Hippocampal formation (tissue), 2 donors: ENCODE results near the gene NOSTRIN.
"Not testable (repeated sequence)": the region's sequence is repeated elsewhere in the genome, so short reads cannot be mapped to it uniquely, and the experiment has no call there.

Experiments used
- DNase-seq, 2 donors: peaks; one replicate each; lab custom pipeline; 2025; lab: John Stamatoyannopoulos, UW

Gene NOSTRIN

DNA sequence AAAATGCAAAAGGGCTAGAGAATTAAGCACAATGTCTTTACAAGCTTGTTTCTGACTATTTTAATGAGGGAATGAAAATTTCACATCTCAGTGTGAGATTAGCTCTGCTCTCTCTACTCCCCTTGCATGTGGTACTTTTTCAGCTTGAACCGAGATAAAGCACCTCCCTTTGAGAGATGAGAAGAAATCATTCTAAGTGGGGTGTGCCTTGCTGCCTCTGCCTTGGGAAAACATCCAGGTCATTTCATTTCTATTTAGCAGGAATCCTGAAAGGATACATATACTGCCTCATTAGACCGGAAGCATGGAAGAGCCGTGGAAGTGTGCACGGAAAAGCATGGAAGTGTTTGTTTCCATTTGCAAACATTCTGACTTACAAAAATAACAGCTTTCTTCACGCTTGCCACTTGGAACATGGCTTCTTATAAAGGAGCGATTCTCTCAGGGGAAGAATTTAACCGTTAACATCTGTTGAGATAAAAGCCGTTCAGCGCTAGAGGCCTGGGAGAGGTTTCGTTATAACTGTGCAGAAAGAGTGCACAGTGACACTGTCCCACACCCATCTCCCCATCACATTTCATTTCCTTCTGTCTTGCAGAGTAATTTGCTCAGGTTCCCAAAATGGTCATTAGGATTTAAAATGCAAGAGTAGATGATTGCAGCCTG lies 16.7 kb downstream of the NOSTRIN start:
- no peak for DNase-seq

DNA sequence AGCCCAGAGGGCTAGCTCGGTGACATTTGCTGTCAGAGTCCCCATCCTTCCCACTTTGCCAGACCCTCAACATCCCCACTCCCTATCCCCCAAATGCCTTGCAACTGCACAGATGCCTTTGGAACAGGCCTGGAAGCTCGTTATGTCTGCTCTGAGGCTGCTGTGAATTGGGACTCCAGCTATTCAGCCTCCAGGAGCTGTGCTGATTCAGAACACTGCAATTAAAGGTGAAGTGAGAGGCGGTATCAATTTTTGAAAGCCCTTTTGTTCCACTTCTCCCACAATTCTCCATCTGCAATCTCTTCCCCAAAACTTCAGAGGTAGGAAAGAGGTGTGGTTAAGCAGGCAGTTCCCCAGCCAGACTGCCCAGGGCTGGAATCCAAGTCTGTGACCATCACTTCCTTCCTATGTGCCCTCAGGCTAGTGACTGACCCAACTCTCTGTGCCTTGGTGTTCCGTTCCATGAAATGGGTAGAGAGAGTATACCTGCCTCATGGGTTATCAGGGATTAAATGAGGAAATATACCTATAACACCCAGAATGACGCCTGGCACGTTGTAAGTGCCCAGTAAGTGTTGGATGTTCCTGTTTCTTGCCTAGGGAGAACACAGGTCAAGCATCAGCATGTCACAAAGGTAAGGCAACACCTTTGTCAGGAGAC lies 17.5 kb downstream of the NOSTRIN start:
- DNase-seq = no peak

DNA sequence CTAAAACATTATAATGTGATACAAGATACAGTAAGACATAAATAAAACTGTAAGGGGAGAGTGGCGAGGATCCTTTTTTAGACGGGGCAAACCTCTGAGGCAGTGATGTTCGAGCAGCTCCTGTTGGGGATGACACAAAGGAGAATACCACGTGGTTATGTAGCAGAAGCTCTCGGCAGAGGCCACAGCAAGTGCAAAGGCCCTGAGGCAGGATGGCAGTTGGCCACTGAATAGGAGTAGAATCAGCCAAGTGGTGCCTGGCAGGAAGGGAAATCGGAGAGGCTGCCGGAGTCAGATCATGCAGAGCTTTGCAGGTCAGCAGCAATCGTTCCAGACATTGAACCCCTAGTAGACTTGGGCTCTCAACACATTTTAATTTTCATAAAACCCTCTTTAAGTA lies 19.1 kb downstream of the NOSTRIN start:
- DNase-seq = no peak

- no peak for DNase-seq
These were observed 19.6 kb downstream of the NOSTRIN start for GRCh38 chr2:168821992-168822391.

DNA sequence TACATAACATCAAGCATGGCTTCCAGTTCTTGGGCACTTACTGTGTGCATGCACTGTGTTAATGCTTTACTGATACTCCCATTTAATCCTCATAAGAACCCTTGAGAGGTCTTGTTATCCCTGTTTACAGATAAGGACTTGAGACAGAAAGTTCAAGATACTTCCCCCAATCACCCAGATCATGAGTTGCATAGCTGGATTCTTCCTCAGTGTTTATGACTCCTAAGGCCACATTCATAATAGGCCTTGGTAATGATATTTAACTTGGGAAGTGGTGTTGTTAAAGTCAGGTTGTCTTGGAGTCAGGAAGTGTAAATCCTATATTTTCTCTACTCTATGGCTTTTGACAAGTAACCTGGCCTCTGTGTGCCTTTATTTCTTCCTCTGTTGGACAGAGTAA lies 22.7 kb downstream of the NOSTRIN start:
- DNase-seq = no peak

DNA sequence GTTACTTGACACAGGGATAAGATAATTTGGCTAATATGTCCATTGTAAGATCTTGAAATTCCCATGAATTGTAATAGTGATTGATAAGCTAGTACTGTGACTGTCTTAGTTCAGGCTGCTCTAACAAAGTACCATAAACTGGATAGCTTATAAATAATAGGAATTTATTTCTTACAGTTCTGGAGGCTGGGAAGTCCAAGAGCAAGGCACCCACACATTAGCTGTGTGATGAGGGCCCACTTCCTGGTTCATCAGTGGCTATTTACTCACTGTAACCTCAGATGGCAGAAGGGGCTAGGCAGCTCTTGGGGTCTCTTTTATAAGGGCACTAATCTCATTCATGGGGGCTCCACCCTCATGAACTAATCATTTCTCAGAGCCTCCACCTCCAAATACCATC lies 28.5 kb downstream of the NOSTRIN start:
- DNase-seq = no peak

GRCh38 chr2:168831662-168832061 lies 29.2 kb downstream of the NOSTRIN start:
- no peak for DNase-seq

DNA sequence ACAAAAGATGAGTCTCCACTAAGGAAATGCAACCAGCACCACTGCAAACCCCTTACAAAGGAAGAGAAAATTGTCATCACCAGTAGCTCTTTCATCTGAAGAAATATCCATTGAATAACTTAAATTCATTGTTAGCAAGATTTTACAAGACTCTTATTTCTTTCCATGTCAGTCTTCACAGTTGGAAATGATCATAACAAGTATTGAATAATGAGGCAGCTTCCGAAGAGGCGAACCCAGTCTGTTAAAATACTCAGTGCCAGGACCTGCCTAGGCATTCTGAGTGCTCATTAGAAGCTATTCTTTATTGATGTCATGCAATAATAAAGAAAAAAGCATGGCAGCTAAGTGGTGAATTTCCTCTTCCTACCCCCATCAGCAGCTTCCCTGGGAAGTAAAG lies 33.5 kb downstream of the NOSTRIN start:
- no peak for DNase-seq

- no peak for DNase-seq
These were observed 39.0 kb downstream of the NOSTRIN start for GRCh38 chr2:168841445-168841844.

GRCh38 chr2:168843253-168843652 lies 40.8 kb downstream of the NOSTRIN start:
- DNase-seq = no peak

DNA sequence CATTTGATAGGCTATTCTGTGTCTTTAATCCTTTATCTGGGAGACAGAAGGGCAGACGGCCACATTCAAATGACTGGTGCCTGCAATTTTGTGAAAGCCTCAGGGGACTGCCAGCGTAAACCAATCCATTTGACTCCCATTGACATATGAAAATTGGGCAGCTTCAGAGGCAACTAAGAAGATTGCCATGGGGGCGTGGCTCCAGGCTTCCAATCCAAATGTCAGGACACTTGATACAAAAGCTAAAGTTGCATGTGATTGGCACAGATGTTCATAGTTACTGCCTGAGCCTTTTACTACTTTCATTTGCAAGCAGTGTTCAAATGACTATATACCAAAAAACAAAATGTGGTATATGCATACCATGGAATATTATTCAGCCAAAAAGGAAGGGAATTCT lies 45.8 kb downstream of the NOSTRIN start:
- DNase-seq = no peak

DNA sequence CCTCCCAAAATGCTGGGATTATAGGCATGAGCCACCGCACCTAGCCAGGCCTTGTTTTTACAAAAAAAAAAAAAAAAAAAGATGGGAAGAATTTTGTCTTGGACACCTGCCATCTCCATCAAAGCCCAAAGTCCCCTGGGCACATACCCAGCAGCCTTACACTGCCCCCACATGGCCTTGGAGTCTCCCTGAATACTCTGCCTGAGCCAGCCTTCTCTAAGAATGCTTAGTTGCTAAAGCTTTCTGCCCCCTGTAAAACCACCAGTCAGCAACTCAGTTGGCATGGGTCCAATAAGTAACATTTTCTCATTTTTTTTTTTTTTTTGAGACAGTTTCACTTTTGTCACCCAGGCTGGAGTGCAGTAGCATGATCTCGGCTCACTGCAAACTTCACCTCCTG lies 47.2 kb downstream of the NOSTRIN start:
- no peak for DNase-seq

DNA sequence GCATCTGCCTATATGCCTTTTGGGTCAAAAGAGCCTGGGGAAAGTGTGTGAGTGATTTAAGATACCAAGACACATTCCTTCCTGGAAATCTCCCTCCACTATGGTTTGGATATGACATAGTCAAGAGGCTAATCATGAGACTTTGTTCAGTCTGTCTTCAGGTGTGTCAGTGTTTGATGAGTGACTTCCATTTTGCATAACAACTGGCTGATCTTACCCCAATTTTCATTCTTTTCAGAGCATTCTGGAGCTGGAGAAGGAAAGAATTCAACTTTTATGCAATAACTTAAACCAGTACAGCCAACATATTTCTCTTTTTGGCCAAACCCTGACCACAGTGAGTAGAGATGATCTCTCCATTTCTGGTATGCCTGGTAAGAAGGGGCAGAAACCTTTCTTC lies 48.4 kb downstream of the NOSTRIN start:
- no peak for DNase-seq

- DNase-seq = no peak
These were observed 49.4 kb downstream of the NOSTRIN start for GRCh38 chr2:168851674-168852320.

- no peak for DNase-seq
These were observed 50.0 kb downstream of the NOSTRIN start for GRCh38 chr2:168852481-168852880.

DNA sequence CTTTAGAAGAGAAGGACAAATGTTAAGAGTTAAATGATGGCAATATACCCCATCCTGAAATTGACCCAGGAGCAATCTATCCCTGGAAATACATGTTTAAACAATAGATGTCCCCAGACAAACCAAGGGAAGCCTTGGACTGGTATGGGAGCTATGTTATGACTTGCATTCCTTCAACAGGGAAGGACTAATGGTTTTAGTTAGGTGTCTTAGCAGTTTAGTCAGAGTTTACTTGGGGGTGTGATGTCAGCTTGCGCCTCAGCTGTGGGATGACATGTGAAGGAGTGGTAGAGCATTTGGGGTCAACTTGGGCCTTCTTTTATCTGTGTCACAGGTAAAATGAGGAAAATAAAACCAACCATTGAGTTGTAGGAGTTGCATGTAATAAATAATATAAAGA lies 51.0 kb downstream of the NOSTRIN start:
- DNase-seq = no peak

DNA sequence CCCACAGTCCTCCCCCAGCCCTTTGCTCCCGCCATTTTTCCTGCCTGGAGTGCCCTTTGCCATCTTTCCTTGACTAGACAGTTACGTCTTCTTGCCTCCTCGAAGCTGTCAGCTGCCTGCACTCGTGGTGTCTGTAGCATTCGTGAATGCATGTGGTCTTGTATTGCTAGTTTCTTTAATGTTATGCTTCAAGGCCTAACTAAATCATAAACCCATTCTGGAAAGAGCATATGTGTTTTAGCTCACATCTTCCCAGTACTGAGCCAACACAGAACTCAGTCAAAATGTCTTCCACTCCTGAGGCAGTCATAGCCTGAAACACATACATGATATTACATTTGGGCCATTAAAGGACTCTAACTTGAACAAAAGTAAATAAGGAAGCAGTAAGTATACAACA lies 52.2 kb downstream of the NOSTRIN start:
- DNase-seq = no peak

- no peak for DNase-seq
These were observed 53.2 kb downstream of the NOSTRIN start for GRCh38 chr2:168855601-168856000.

DNA sequence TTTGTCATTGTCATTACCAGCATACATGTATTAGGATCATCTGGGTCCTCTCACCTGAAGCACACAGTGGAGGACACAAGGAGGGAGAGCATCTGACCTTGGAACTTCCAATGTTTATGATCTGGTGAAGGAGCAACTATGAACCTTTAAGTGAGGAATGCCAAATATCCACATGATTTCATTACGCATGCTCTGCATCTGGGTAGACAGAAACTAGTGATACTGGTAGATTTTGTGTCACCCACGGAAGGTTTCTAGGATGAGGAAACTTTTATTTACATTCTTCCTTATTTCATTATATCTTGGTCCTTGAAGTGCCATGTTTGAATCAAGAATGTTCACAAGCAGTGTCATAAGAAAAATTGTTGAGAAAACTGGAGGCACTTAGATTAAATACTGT lies 55.7 kb downstream of the NOSTRIN start:
- DNase-seq = no peak

GRCh38 chr2:168867164-168867563 lies 64.7 kb downstream of the NOSTRIN start:
- DNase-seq = not testable (repeated sequence)

DNA sequence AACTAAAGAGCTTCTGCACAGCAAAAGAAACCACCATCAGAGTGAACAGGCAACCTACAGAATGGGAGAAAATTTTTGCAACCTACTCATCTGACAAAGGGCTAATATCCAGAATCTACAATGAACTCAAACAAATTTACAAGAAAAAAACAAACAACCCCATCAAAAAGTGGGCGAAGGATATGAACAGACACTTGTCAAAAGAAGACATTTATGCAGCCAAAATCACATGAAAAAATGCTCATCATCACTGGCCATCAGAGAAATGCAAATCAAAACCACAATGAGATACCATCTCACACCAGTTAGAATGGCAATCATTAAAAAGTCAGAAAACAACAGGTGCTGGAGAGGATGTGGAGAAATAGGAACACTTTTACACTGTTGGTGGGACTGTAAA lies 67.9 kb downstream of the NOSTRIN start:
- not testable (repeated sequence) for DNase-seq

- not testable (repeated sequence) for DNase-seq
These were observed 68.4 kb downstream of the NOSTRIN start for GRCh38 chr2:168870824-168871223.

GRCh38 chr2:168874368-168875054 lies 72.1 kb downstream of the NOSTRIN start:
- no peak for DNase-seq
